ENCODE measurements around the gene C2orf92. TPM values are rescaled to one million over a fixed set of nuclear protein-coding genes. Genes with fewer than 3 reads are reported as not detected.

Gene C2orf92
- total RNA-seq, 1 donor from 2014 or later, result 0.96 TPM

- Histone ChIP-seq H3K36me3 (ENCODE audit: control insufficient read depth, insufficient read depth, low read length) (no peaks in the 10 kb centered on the region), H3K27me3 (ENCODE audit: control insufficient read depth, insufficient read depth, low read length) (peaks cover 2% of the 10 kb centered on the region), H3K4me3 (ENCODE audit: low read depth, low read length) (no peak overlapping the region)
- DNase-seq (ENCODE audit: low read depth), result no peak
- TF ChIP-seq, protein P1, sequence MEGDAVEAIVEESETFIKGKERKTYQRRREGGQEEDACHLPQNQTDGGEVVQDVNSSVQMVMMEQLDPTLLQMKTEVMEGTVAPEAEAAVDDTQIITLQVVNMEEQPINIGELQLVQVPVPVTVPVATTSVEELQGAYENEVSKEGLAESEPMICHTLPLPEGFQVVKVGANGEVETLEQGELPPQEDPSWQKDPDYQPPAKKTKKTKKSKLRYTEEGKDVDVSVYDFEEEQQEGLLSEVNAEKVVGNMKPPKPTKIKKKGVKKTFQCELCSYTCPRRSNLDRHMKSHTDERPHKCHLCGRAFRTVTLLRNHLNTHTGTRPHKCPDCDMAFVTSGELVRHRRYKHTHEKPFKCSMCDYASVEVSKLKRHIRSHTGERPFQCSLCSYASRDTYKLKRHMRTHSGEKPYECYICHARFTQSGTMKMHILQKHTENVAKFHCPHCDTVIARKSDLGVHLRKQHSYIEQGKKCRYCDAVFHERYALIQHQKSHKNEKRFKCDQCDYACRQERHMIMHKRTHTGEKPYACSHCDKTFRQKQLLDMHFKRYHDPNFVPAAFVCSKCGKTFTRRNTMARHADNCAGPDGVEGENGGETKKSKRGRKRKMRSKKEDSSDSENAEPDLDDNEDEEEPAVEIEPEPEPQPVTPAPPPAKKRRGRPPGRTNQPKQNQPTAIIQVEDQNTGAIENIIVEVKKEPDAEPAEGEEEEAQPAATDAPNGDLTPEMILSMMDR (IDR thresholded peaks at IDR 0.05; ENCODE audit: insufficient read depth, low read length, poor library complexity, severe bottlenecking), result no peak
Observed at GRCh38 chr2:97716695-97717612, 47.4 kb downstream of the C2orf92 start.

DNA sequence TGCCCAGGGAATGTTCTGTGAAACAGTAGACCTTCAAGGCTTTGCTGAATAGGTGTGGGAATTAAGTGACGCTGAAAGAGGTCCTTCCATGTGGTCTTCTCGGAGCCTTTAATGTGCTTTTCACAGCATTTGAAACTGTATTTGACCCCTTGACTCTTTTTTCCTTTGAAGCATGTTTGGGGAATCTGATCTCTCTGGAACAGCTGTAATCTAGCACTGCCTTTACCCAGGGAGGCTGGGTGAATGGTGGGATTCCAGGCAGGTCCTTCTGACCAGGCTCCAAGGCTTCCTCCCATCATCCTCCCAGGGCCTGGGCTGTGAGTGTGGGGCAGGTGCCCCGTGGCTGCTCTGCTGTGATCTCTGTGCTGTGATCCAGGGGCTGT, 48.1 kb downstream of the C2orf92 start:
- H3K4me3 ChIP-seq (ENCODE audit: low read depth, low read length), result no peak overlapping the region
- peaks cover 2% of the 10 kb centered on the region for H3K27me3 ChIP-seq (ENCODE audit: control insufficient read depth, insufficient read depth, low read length)
- DNase-seq (ENCODE audit: low read depth), result no peak
- no peaks in the 10 kb centered on the region for H3K36me3 ChIP-seq (ENCODE audit: control insufficient read depth, insufficient read depth, low read length)
- TF ChIP-seq, protein P1 (IDR thresholded peaks at IDR 0.05; ENCODE audit: insufficient read depth, low read length, poor library complexity, severe bottlenecking), result no peak

GRCh38 chr2:97718051-97718882, 48.8 kb downstream of the C2orf92 start:
- Histone ChIP-seq H3K27me3 (ENCODE audit: control insufficient read depth, insufficient read depth, low read length) (peaks cover 5% of the 10 kb centered on the region), H3K36me3 (ENCODE audit: control insufficient read depth, insufficient read depth, low read length) (no peaks in the 10 kb centered on the region), H3K4me3 (ENCODE audit: low read depth, low read length) (no peak overlapping the region)
- TF ChIP-seq, protein P1 (IDR thresholded peaks at IDR 0.05; ENCODE audit: insufficient read depth, low read length, poor library complexity, severe bottlenecking), result no peak
- no peak for DNase-seq (ENCODE audit: low read depth)

GRCh38 chr2:97718942-97719341, 49.4 kb downstream of the C2orf92 start:
- Histone ChIP-seq H3K27me3 (ENCODE audit: control insufficient read depth, insufficient read depth, low read length) (peaks cover 10% of the 10 kb centered on the region), H3K4me3 (ENCODE audit: low read depth, low read length) (no peak overlapping the region), H3K36me3 (ENCODE audit: control insufficient read depth, insufficient read depth, low read length) (no peaks in the 10 kb centered on the region)
- TF ChIP-seq, protein P1 (IDR thresholded peaks at IDR 0.05; ENCODE audit: insufficient read depth, low read length, poor library complexity, severe bottlenecking), result no peak
- no peak for DNase-seq (ENCODE audit: low read depth)

DNA sequence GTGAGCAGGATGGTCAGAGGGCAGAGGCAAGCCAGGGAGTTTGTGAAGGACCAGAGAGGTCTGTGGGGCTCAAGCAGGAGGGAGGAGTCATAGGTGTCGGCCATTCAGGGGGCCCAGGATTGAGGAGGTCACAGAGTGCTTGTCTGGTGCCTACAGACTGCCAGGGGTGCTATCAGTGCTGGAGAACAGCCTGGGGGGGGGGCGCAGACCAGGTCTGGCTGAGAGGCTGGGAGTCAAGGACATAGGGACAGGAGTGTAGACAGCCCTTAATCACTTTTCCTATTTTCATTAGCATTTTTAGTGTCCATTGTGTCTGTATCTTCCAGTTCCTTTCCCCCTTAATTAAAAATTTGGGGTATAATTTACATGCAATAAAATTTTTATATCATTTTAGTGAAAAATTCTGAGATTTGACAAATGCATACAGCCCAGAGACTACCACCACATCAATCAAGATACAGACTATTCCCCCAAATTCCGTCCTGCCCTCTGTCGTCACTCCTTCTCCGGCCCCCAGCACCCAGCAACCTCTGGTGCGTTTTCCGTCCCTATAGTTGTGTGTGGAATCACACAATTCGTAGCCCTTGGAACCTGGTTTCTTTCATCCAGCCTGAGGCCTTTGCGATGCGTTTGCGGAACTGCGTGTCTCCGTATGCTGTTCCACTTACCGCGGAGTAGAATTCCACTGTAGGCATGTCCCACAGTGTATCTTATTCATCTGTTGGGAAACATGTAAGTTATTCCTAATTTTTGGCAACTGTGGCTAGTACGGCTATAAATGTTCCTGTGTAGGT, 50.0 kb downstream of the C2orf92 start:
- peaks cover 14% of the 10 kb centered on the region for H3K27me3 ChIP-seq (ENCODE audit: control insufficient read depth, insufficient read depth, low read length)
- no peak overlapping the region for H3K4me3 ChIP-seq (ENCODE audit: low read depth, low read length)
- TF ChIP-seq, protein P1 (IDR thresholded peaks at IDR 0.05; ENCODE audit: insufficient read depth, low read length, poor library complexity, severe bottlenecking), result no peak
- DNase-seq (ENCODE audit: low read depth), result no peak
- no peaks in the 10 kb centered on the region for H3K36me3 ChIP-seq (ENCODE audit: control insufficient read depth, insufficient read depth, low read length)

Data from kidney epithelial cell (primary cell).